SK-N-DZ (cell line): ENCODE measurements around the gene NDUFS5.
A peak's percentile ranks its signal among the peaks of the same experiment; 100 is the strongest.
"Not testable (repeated sequence)": the region's sequence is repeated elsewhere in the genome, so short reads cannot be mapped to it uniquely, and the experiment has no call there.

ENCODE experiments used
- DNase-seq: peaks from one replicate; pipeline ENCODE4 v3.0.0-alpha.2; 2015; ENCODE audit warnings: low spot score

The NDUFS5 gene

DNA sequence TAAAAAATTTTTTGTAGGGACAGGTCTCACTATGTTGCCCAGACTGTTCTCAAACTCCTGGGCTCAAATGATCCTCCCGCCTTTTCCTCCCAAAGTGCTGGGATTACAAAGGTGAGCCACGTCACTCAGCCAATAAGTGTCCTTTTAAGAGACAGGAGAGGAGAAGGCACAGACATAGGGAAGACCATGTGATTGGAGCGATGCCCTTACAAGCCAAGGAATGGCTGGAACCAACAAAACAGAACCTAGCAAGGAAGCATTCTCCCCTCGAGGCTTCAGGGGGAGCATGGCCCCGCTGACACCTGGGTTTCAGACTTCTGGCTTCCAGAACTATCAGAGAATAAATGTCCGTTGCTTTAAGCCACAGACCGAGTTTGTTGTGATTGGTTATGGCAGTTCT, 37.0 kb downstream of the NDUFS5 start:
- DNase-seq = no peak

DNA sequence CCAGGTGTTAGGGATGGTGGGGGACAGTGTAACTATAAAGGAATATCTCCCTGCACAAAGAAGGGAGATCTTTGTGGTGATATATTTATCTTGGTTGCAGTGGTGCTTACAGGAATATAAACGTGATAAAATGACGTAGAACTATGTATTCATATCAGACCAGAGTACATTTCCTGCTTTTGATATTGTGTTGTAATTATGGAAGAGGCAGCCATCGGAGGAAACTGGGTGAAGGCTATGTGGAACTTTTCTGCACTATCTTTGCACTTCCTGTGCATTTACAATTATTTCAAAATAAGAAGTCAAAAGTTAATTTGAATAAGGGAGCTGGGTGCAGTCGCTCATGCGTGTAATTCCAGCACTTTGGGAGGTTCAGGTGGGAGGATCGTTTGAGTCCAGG, 37.6 kb downstream of the NDUFS5 start:
- DNase-seq = no peak

- DNase-seq = no peak
Measured at GRCh38 chr1:39065542-39065941, 39.4 kb downstream of the NDUFS5 start.

GRCh38 chr1:39068227-39068626, 42.1 kb downstream of the NDUFS5 start:
- DNase-seq = not testable (repeated sequence)

- not testable (repeated sequence) for DNase-seq
Measured at GRCh38 chr1:39071557-39071956, 45.4 kb downstream of the NDUFS5 start.

- no peak for DNase-seq
Measured at GRCh38 chr1:39076127-39076798, 50.1 kb downstream of the NDUFS5 start.

DNA sequence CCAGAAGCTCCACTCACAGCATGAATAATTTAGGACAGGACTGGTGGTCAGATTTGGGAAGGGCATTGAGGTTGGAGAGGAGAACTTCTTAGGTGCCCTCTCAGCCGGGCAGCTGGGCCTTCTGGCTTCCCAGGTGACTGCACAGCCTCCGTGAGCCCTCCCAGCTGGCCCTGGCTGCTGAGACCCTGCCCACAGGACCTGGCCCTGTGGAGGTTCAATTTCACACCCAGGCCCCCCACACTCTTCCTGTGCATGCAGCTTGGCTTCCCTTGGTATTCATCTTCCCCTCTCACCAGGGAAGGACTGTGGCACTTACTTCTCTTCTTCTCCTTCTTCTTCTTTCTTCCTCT, 50.6 kb downstream of the NDUFS5 start:
- DNase-seq = no peak

DNA sequence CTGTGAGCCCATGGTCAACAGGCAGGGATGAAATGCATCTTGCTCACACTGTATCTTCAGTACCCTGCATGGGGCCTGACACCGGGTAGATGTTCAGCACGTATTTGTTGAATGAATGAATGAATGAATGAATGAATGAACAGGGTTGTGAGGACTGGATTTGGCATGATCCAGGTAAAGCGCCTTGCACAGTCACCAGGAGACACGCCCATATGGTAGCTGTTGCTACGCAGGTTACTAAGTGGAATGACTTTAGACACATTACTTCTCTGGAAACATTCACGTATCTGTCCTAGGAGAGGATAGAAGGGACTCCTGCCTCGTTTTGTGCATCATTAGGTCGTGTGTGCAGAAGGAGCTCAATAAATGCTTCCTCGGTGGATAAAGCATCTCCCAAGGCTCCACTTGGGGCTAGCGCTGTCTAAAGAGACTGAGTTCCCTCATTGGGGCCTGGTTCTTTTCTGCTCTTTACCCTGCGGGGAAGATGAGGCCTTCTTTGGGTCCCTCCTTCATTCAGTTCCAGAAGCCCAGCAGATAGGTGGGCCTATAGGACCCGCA, 54.2 kb downstream of the NDUFS5 start:
- no peak for DNase-seq

- peak; percentile 31 for DNase-seq
Measured at GRCh38 chr1:39080831-39081270, 54.7 kb downstream of the NDUFS5 start.

DNA sequence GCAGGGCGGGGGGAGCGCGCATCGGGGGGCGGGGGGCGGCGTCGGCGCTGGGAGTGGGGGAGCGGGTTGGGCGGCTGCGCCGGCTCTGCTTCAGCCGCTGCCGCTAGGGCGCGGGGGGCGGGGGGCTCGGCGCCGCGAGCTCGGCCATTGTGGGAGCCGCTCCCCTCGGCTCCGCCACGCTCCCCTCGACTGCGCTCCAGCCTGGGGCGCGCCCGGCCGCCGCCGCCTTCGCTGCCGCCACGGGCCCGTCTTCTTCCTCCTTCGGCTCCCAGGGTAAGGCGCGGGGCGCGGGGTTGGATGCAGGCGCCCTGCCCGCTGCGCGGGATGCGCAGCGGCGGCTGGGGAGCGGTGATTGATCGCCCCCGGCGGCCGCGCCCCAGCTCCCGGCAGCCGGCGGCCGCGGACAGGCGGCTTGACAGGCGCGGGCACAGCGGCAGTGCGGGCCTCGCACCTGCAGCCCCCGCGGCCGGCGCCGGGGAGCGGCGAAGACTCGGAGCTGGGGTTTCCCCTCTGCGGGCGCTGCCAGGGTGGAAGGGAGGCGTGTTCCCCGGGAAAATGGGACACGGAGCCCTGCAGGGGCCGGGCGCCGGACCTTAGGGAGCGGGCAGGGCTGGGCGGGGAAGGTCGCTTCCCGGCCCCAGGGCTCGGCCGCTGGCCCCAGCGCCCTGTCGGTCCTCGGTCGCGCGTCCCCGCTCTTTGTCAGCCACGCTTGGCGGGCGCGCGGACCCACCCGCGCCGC, 55.3 kb downstream of the NDUFS5 start:
- no peak for DNase-seq

- DNase-seq = no peak
Measured at GRCh38 chr1:39082010-39082799, 56.1 kb downstream of the NDUFS5 start.

- no peak for DNase-seq
Measured at GRCh38 chr1:39082811-39083576, 56.8 kb downstream of the NDUFS5 start.

DNA sequence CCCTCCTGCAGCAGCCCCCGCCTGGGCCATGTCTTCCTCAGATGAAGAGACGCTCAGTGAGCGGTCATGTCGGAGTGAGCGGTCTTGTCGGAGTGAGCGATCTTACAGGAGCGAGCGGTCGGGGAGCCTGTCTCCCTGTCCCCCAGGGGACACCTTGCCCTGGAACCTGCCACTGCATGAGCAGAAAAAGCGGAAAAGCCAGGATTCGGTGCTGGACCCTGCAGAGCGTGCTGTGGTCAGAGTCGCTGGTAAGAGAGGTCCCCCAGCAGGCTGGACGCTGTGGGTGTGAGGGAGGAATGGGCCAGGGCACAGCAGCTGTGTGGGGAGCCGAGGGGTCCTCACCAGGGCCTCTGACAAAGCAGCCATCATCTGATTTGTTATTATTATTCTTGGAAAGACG, 58.0 kb downstream of the NDUFS5 start:
- no peak for DNase-seq
